Myocyte (in vitro differentiated cells): ENCODE results near the gene SUSD3. TPM values are rescaled to one million over a fixed set of nuclear protein-coding genes. Genes with fewer than 3 reads are reported as not detected.

Experiments
- DNase-seq: peaks from one replicate; pipeline ENCODE4 v3.0.0-alpha.2; 2012; ENCODE audit warnings: low read depth
- total RNA-seq: library from RNA; depleted of rRNA; stranded (reverse); fragments of >200 nt; gene quantifications from 2 replicates; pipeline ENCODE4 v1.2.3, GENCODE V29; 2014

SUSD3 gene
- total RNA-seq, 1 donor from 2014 or later, result not detected

- peak; percentile 13 for DNase-seq
These were observed 13.9 kb downstream of the SUSD3 start for GRCh38 chr9:93072383-93072795.

- no peak for DNase-seq
These were observed 17.7 kb downstream of the SUSD3 start for GRCh38 chr9:93076101-93076791.

GRCh38 chr9:93076792-93077128 is 18.3 kb downstream of the SUSD3 start:
- DNase-seq, result no peak

GRCh38 chr9:93077367-93077766 is 18.9 kb downstream of the SUSD3 start:
- no peak for DNase-seq

- DNase-seq, result no peak
These were observed 19.3 kb downstream of the SUSD3 start for GRCh38 chr9:93077811-93078210.

- no peak for DNase-seq
These were observed 20.9 kb downstream of the SUSD3 start for GRCh38 chr9:93079371-93079770.

- no peak for DNase-seq
These were observed 21.9 kb downstream of the SUSD3 start for GRCh38 chr9:93080406-93080805.

- DNase-seq, result peak; percentile 15
These were observed 22.6 kb downstream of the SUSD3 start for GRCh38 chr9:93081081-93081529.

GRCh38 chr9:93081931-93082330 is 23.4 kb downstream of the SUSD3 start:
- DNase-seq, result no peak

GRCh38 chr9:93082841-93083411 is 24.4 kb downstream of the SUSD3 start:
- no peak for DNase-seq

GRCh38 chr9:93083592-93084470 is 25.3 kb downstream of the SUSD3 start:
- no peak for DNase-seq

- peak; percentile 23 for DNase-seq
These were observed 26.0 kb downstream of the SUSD3 start for GRCh38 chr9:93084471-93084881.

GRCh38 chr9:93085676-93086075 is 27.2 kb downstream of the SUSD3 start:
- no peak for DNase-seq

- DNase-seq, result no peak
These were observed 28.1 kb downstream of the SUSD3 start for GRCh38 chr9:93086447-93087224.

- no peak for DNase-seq
These were observed 29.6 kb downstream of the SUSD3 start for GRCh38 chr9:93087971-93088655.

- DNase-seq, result no peak
These were observed 30.1 kb downstream of the SUSD3 start for GRCh38 chr9:93088656-93089015.

- no peak for DNase-seq
These were observed 30.5 kb downstream of the SUSD3 start for GRCh38 chr9:93089024-93089423.

GRCh38 chr9:93089481-93089991 is 31.0 kb downstream of the SUSD3 start:
- DNase-seq, result no peak

- no peak for DNase-seq
These were observed 31.7 kb downstream of the SUSD3 start for GRCh38 chr9:93090091-93090655.

- no peak for DNase-seq
These were observed 32.6 kb downstream of the SUSD3 start for GRCh38 chr9:93091056-93091452.
